Measurements from ENCODE around the gene SMPD1. TPM values are rescaled to one million over a fixed set of nuclear protein-coding genes. Genes with fewer than 3 reads are reported as not detected.

Gene SMPD1
- total and polyA plus RNA-seq, 2 of the 8 experiments (the other 6 are each of a cell fraction or from before 2014, with no cell fraction given): 1.9 to 2.4 TPM

DNA sequence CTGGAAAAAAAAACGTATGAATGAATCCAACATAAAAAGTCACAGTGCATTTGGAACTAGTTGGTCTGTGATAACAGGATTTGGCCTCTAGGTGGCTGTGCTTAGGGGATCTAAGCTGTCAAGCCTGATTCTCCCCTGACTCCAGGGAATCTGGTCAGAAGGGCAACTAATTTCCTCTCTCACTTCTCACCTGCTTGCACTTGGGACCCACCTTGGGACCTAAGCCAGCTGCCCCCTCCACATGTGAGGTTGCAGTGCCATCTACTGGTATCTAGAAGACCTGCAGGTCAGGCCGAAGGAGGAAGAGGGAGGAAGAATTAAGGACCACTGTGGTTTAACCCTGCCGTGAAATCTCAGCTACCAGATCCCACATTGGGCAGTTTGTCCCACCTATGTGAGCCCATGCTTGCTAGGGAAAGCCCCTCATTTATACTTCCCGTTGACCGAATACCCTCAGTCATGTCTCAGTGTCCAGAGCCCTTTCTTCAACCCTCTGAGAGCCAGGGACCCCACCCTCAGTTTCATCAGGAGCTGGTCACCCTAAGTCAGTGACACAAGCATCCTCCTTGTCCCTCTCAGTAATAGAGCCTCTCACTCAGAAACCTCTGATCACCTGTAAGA lies 36.8 kb upstream of the SMPD1 start:
- H4K91ac ChIP-seq (replicated peaks; ENCODE audit: insufficient read length, low read length): no peak overlapping the region
- WGBS, 2 experiments (ENCODE audit: extremely low coverage in 1 of 2, insufficient coverage in 1 of 2, insufficient read length in 1 of 2, insufficient replicate concordance in 2 of 2, low coverage in 1 of 2, low lambda C conversion rate in 2 of 2, missing lambda C conversion rate in 1 of 2): 18% methylated on average over 5 of the region's 5 CpGs; no CpG with 5 or more reads in 1 of the 2 experiments
- POLR2A ChIA-PET (ENCODE audit: partially characterized antibody): interaction anchor here (0.6 to 1.6 kb wide), 2 partner anchors 12 to 30 kb away, joined by 4 to 10 read pairs; no protein-coding TSS in a partner anchor
- H3K14ac ChIP-seq (ENCODE audit: insufficient read length): no peak overlapping the region
- DNase-seq (ENCODE audit: low read depth in 1 of 2, low spot score in 2 of 2): peak; percentile 78 to 90
- no peak overlapping the region for H2BK12ac ChIP-seq (ENCODE audit: low read depth, low read length)
- H2AFZ ChIP-seq (ENCODE audit: low read length): 0 out of 2 replicates have a peak overlapping the region, but pooled peaks have one; percentile 60
- H3K9me3 ChIP-seq (ENCODE audit: insufficient read depth in 2 of 2, low read depth in 1 of 2, low read length in 1 of 2): no peaks in the 10 kb centered on the region
- no peaks in the 10 kb centered on the region for H3K4me1 ChIP-seq (replicated peaks in 1 of 4; ENCODE audit: control insufficient read depth in 3 of 4, insufficient read depth in 4 of 4, low read length in 3 of 4)
- no peak overlapping the region for H3K27ac ChIP-seq (ENCODE audit: low read depth, low read length)
- H3K18ac ChIP-seq (ENCODE audit: extremely low read depth, low read length): no peak overlapping the region
- H3K79me1 ChIP-seq (ENCODE audit: low read depth, low read length): no peaks in the 10 kb centered on the region
- H3K23me2 ChIP-seq (ENCODE audit: low read depth, low read length): no peaks in the 10 kb centered on the region
- no peaks in the 10 kb centered on the region for H3K36me3 ChIP-seq (ENCODE audit: control insufficient read depth in 2 of 4, insufficient read depth in 4 of 4, low read length in 3 of 4)
- no peaks in the 10 kb centered on the region for H3K27me3 ChIP-seq (replicated peaks in 1 of 4; ENCODE audit: control insufficient read depth in 3 of 4, extremely low read depth in 1 of 4, insufficient read depth in 3 of 4, low read length in 3 of 4)
- no peak overlapping the region for H4K8ac ChIP-seq (ENCODE audit: extremely low read depth, insufficient read depth, low read length)
- no peak overlapping the region for H2BK120ac ChIP-seq (replicated peaks; ENCODE audit: low read depth, low read length)
- H4K20me1 ChIP-seq (replicated peaks in 1 of 2; ENCODE audit: control insufficient read depth in 1 of 2, insufficient read depth in 2 of 2, low read length in 2 of 2): no peaks in the 10 kb centered on the region
- H2AK5ac ChIP-seq (ENCODE audit: low read depth, low read length): no peak overlapping the region
- no peak overlapping the region for H3K9ac ChIP-seq (replicated peaks in 1 of 4; ENCODE audit: extremely low read depth in 1 of 4, low read depth in 3 of 4, low read length in 3 of 4)
- H3K23ac ChIP-seq (ENCODE audit: insufficient read length): no peak overlapping the region
- no peak overlapping the region for H2BK20ac ChIP-seq (ENCODE audit: low read length)
- FAIRE-seq: peak; percentile 99
- H3K4me3 ChIP-seq (ENCODE audit: extremely low read depth in 1 of 4, insufficient read depth in 2 of 4, low read depth in 3 of 4, low read length in 4 of 4): no peak overlapping the region
- no peak overlapping the region for H2BK5ac ChIP-seq (ENCODE audit: low read depth, low read length)
- no peak overlapping the region for H3K56ac ChIP-seq (replicated peaks; ENCODE audit: insufficient read length, low read depth, low read length)
- H2BK15ac ChIP-seq (ENCODE audit: low read length): no peak overlapping the region
- CTCF ChIA-PET (ENCODE audit: partially characterized antibody): interaction anchor here (0.6 to 7.4 kb wide), 78 partner anchors 8 to 1145 kb away, joined by 3 to 145 read pairs (median 4); partner anchors contain the start of genes CAVIN3, CCKBR and DNHD1
- H3K4ac ChIP-seq (replicated peaks; ENCODE audit: insufficient read length, low read depth, low read length): no peak overlapping the region
- H4K5ac ChIP-seq (ENCODE audit: insufficient read length, low read depth, low read length): no peak overlapping the region
- H3K79me2 ChIP-seq (ENCODE audit: control insufficient read depth in 1 of 2, insufficient read depth in 2 of 2, low read length in 2 of 2): no peaks in the 10 kb centered on the region
- no peak overlapping the region for H3K4me2 ChIP-seq (ENCODE audit: insufficient read depth in 1 of 2, low read depth in 2 of 2, low read length in 2 of 2)
- no peak for TF ChIP-seq SRF (IDR thresholded peaks at IDR 0.05; ENCODE audit: low read depth, low read length)
- TF ChIP-seq TEAD4 (IDR thresholded peaks at IDR 0.05; ENCODE audit: low read depth, low read length): peak; percentile 60; the same call in 1 of the 2 replicates
- peak; percentile 32 for TF ChIP-seq CREB1 (IDR thresholded peaks at IDR 0.05)
- TF ChIP-seq SAP30 (IDR thresholded peaks at IDR 0.05; ENCODE audit: insufficient read depth, insufficient replicate concordance, low read length): no peak
